GM08714 (cell line): ENCODE measurements around the gene ZSCAN22.

ENCODE experiments used
- H3K4me3 ChIP-seq: fragments of 200-500 bp; sonication (Bioruptor generic); 2 replicates; pipeline ENCODE4 v1.5.1; 2014; ENCODE audit warnings: mild to moderate bottlenecking, low read length, inconsistent platforms
- ZNF274 ChIP-seq: IDR thresholded peaks from 2 replicates; pipeline ENCODE4 v1.6.1; 2012; ENCODE audit warnings: mild to moderate bottlenecking, low read depth, low read length

The ZSCAN22 gene

DNA sequence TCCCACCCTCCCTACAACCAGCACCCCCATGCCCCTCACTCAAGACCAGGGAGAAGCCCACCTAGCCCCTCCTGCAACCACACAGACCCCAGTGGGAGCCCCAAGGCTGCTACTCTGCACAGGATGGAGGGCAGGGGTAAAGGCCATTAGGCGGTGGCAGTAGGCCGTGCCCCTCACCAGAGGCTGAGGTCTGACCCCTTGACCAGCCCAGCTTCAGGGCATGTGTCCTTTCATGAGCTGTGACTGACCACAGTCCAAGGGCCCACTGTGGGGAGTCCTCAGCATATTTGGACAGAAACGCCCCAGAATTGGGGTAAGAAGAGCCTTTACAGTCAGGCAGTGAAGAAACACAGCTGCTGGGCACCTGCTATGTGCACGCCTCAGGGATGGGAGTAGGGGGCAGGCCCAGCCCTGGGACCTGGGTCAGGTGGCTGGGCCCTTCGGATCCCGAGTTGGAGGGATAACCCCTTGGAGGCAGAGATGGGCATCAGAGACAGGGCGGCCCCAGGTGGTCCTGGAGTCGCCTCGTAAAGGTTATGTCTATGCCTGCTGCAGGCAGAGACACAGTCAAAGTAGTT, 58.6 kb downstream of the ZSCAN22 start:
- peak overlapping the region; percentile 72; the same call in 1 of the 2 replicates for H3K4me3 ChIP-seq

DNA sequence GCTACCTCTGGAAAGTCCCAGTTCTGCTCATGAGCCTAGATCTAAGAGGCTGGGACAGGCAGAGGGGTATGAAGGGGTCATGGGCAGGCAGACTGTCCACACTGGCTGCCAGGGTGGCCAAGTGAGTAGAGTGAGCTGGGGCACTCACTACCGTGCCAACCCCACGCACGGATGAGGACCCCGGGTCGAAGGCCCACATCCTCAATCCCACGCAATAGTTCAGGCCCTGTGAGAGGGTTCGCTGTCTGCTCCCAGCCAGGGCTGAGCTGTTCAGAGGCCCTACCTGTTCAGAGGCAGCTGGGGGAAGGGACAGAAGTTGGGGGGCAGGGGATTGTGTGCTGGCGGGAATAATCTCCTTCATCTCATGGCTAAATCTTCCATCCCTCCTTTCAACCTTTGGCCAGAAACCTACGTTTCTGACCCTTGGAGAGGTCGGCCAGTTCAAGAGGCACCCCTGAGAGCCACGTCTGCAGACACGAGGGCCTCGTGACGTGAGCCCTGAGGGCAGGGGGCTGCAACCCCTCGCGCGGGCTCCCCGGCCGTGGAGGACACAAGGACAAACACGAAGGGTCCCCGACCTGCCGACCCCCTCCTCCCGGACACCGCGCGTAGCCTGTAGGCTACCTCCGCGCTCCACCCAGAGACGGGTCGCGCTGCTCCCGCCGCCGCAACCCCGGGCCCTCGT, 59.2 kb downstream of the ZSCAN22 start:
- TF ChIP-seq ZNF274: no peak
- H3K4me3 ChIP-seq: peak overlapping the region; percentile 72

More for the DNA sequence above, 58.6 kb downstream of the ZSCAN22 start:
- no peak for TF ChIP-seq ZNF274

DNA sequence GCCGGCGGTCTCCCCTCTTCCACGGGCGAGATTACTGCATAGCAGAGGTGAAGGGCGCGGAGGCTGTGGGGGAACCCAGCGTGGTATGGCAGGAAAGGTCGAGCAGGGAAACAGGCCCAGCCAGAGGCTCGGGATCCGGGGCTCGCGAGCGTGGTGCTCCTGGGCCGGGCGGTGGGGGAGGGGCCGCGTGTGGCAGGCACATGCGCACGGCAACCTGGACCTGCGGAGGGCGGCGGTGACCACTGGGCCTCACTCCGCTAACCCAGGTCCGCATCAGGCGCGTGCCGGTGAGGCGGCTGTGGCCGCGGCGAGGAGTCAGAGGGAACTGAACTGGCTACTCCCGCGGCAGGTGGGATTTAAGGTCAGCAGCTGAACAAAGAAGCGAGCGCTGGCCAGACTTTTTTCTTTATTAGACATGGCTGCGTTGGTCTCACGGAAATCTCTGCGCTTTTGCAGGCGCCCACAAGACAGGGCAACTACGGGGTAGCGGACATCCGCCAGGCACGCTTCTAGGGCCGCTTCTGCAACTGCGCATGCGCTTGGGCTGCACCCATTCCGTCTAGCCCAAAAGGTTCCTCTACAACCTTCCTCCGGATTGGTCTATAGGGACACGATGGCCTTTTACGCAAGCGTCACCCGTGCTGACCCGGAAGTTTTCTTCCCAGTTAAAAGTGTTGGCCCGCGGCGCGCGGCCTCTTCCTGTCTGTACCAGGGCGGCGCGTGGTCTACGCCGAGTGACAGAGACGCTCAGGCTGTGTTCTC, 60.0 kb downstream of the ZSCAN22 start, which contains the start of gene RPS5:
TSS of gene RPS5 (plus strand) at position 694 of the 762 bp plus-strand sequence. CDS start 869 bp downstream, outside the sequence.
- no peak for TF ChIP-seq ZNF274
- peak within 1 kb of the TSS; percentile 86 for H3K4me3 ChIP-seq

DNA sequence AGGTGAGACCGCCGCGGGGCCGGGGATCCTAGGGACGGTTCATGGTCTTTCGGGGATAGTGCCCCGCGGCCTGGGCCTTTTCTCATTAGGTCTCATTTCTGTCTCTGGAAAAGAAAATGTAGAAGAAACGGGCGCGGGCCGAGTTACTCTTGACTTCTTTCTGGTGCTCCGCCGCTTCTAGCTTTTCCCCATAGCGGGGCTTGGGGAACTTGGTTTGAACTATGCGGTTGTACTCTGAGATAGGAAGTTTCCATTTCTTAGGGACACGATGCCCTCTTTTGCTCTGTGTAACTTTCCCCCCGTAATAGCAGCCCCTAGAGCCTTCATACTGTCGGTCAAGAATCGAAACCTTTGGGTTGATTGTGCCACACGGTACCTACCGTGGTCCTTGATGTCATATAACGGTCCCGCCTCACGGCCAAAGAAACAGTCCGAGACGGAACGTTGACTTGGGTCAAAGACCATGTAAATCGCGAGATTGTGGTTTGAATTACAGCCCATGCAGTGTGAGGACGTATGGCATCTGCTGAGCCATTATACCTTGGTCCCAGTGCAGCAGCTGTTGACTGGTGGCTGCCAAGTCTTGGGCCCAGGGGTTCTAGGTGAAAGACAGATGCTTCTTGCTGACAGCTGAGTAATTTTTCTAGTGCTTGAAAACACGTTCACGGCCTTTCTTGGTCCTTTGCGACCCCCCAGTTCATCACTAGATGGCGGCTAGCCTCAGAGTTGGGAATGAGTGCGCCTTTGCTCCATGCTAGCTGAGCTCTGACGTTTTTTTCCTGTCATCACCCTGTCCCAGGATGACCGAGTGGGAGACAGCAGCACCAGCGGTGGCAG, 60.8 kb downstream of the ZSCAN22 start:
- peak overlapping the region; percentile 86 for H3K4me3 ChIP-seq
- TF ChIP-seq ZNF274: no peak

DNA sequence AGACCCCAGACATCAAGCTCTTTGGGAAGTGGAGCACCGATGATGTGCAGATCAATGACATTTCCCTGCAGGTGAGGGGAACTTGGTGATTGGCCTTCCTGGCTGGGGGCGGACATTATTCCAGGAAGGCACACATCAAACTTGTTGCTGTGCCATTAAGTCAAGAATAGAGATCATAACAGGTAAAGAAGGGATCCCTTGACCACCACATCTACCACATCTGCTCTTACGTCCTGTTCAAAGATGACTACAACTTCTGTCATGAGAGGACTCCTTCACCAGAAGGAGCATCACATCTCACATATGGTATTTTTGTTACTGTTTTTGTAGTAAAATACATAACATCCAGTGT, 61.4 kb downstream of the ZSCAN22 start:
- H3K4me3 ChIP-seq: peak overlapping the region; percentile 86
- TF ChIP-seq ZNF274: no peak
